ENCODE measurements around the gene MRPS2. TPM values are rescaled to one million over a fixed set of nuclear protein-coding genes. Genes with fewer than 3 reads are reported as not detected.

The MRPS2 gene
- total and polyA plus RNA-seq, 2 experiments from 2014 or later = 22.4 to 59.1 TPM

- no peak overlapping the region for H3K27ac ChIP-seq
- peaks cover 6% of the 10 kb centered on the region for H4K20me1 ChIP-seq (ENCODE audit: insufficient read depth, poor library complexity, severe bottlenecking)
- peaks cover 34% of the 10 kb centered on the region for H3K79me2 ChIP-seq
- TF ChIP-seq CTCF (IDR thresholded peaks at IDR 0.05; ENCODE audit: poor library complexity) = no peak
- TF ChIP-seq EZH2 (IDR thresholded peaks at IDR 0.05; ENCODE audit: borderline replicate concordance) = no peak
- no peak for TF ChIP-seq EZH2phosphoT487 (IDR thresholded peaks at IDR 0.05; ENCODE audit: low read depth, severe bottlenecking, unreplicated experiment)
- no peak overlapping the region for H3K4me2 ChIP-seq
- no peak for DNase-seq (ENCODE audit: low spot score)
- H3K4me3 ChIP-seq = no peak overlapping the region
- no peaks in the 10 kb centered on the region for H3K27me3 ChIP-seq
- no peak overlapping the region for H2AFZ ChIP-seq
- no peaks in the 10 kb centered on the region for H3K9me2 ChIP-seq (replicated peaks; ENCODE audit: insufficient read depth)
- no peaks in the 10 kb centered on the region for H3K36me3 ChIP-seq (replicated peaks; ENCODE audit: insufficient read depth, low read depth)
- peaks cover 7% of the 10 kb centered on the region for H3K4me1 ChIP-seq (ENCODE audit: insufficient read depth)
- WGBS (ENCODE audit: low lambda C conversion rate, missing lambda C conversion rate) = 76% methylated on average over 8 of the region's 8 CpGs
- no peaks in the 10 kb centered on the region for H3K9me3 ChIP-seq (ENCODE audit: low read depth)
These were observed 18.3 kb upstream of the MRPS2 start for GRCh38 chr9:135482015-135482754.

- no peak for DNase-seq (ENCODE audit: low spot score)
- Histone ChIP-seq H3K79me2 (peaks cover 27% of the 10 kb centered on the region), H3K4me3 (no peak overlapping the region), H3K9me2 (replicated peaks; ENCODE audit: insufficient read depth) (no peaks in the 10 kb centered on the region), H3K36me3 (replicated peaks; ENCODE audit: insufficient read depth, low read depth) (no peaks in the 10 kb centered on the region), H2AFZ (no peak overlapping the region), H3K4me1 (ENCODE audit: insufficient read depth) (peaks cover 5% of the 10 kb centered on the region), H3K27me3 (no peaks in the 10 kb centered on the region), H3K9me3 (ENCODE audit: low read depth) (no peaks in the 10 kb centered on the region), H4K20me1 (ENCODE audit: insufficient read depth, poor library complexity, severe bottlenecking) (peaks cover 4% of the 10 kb centered on the region), H3K27ac (no peak overlapping the region), H3K4me2 (no peak overlapping the region)
- TF ChIP-seq CTCF (IDR thresholded peaks at IDR 0.05; ENCODE audit: poor library complexity) = no peak
- TF ChIP-seq EZH2phosphoT487 (IDR thresholded peaks at IDR 0.05; ENCODE audit: low read depth, severe bottlenecking, unreplicated experiment) = no peak
- no peak for TF ChIP-seq EZH2 (IDR thresholded peaks at IDR 0.05; ENCODE audit: borderline replicate concordance)
- 98% methylated on average over 47 of the region's 47 CpGs for WGBS (ENCODE audit: low lambda C conversion rate, missing lambda C conversion rate)
These were observed 15.8 kb upstream of the MRPS2 start for GRCh38 chr9:135484460-135485277.

- Histone ChIP-seq H4K20me1 (ENCODE audit: insufficient read depth, poor library complexity, severe bottlenecking) (peaks cover 4% of the 10 kb centered on the region), H3K4me1 (ENCODE audit: insufficient read depth) (peaks cover 5% of the 10 kb centered on the region), H3K79me2 (peaks cover 27% of the 10 kb centered on the region), H3K36me3 (replicated peaks; ENCODE audit: insufficient read depth, low read depth) (no peaks in the 10 kb centered on the region), H3K9me3 (ENCODE audit: low read depth) (no peaks in the 10 kb centered on the region), H3K4me3 (no peak overlapping the region), H3K9me2 (replicated peaks; ENCODE audit: insufficient read depth) (no peaks in the 10 kb centered on the region), H2AFZ (no peak overlapping the region), H3K4me2 (no peak overlapping the region), H3K27ac (no peak overlapping the region), H3K27me3 (no peaks in the 10 kb centered on the region)
- WGBS (ENCODE audit: low lambda C conversion rate, missing lambda C conversion rate) = 98% methylated on average over 25 of the region's 25 CpGs
- DNase-seq (ENCODE audit: low spot score) = no peak
- no peak for TF ChIP-seq EZH2phosphoT487 (IDR thresholded peaks at IDR 0.05; ENCODE audit: low read depth, severe bottlenecking, unreplicated experiment)
- no peak for TF ChIP-seq CTCF (IDR thresholded peaks at IDR 0.05; ENCODE audit: poor library complexity)
- TF ChIP-seq EZH2 (IDR thresholded peaks at IDR 0.05; ENCODE audit: borderline replicate concordance) = no peak
These were observed 15.1 kb upstream of the MRPS2 start for GRCh38 chr9:135485385-135485784.
